CD4-positive, alpha-beta T cell (primary cell): Measurements from ENCODE around the gene HSPB2. TPM values are rescaled to one million over a fixed set of nuclear protein-coding genes. Genes with fewer than 3 reads are reported as not detected.
A peak's percentile ranks its signal among the peaks of the same experiment; 100 is the strongest.

Source experiments
- ATAC-seq: fragments of 200-7000 bp; cut with Tn5 transposase; one replicate; pipeline ENCODE4 v1.10.0; 2022; ENCODE audit warnings: mild to moderate bottlenecking; ENCODE audit not compliant: poor library complexity
- CTCF ChIA-PET: fragments of 350-600 bp; sonication (Branson Sonifier 250); formaldehyde crosslinking; loops from one replicate; lab custom pipeline; 2021; ENCODE audit warnings: antibody characterized with exemption, inconsistent platforms; lab: Charles Lee
- POLR2A ChIA-PET: fragments of 350-600 bp; sonication (Branson Sonifier 250); formaldehyde crosslinking; loops from one replicate; lab custom pipeline; 2021; ENCODE audit warnings: antibody characterized with exemption, inconsistent platforms; lab: Charles Lee
- DNase-seq, 14 experiments: peaks; one replicate each; pipeline ENCODE4 v3.0.0-alpha.2; 2013 to 2020; ENCODE audit warnings: mixed read lengths in 2 of 14
- H3K27ac ChIP-seq, 2 donors: one replicate each; pipeline versions ENCODE4 v1.5.1 to v1.7.0; 2013; ENCODE audit warnings: low read length in 2 of 2, low read depth in 1 of 2, mild to moderate bottlenecking in 1 of 2
- H3K27me3 ChIP-seq, 2 experiments: 1 replicate in 1 of 2; 2 replicates in 1 of 2; pipeline versions ENCODE4 v1.6.1 to v1.7.0; 2013; ENCODE audit warnings: low read length in 2 of 2, control low read depth in 1 of 2, mild to moderate bottlenecking in 1 of 2, moderate library complexity in 1 of 2; ENCODE audit not compliant: insufficient read depth in 2 of 2, control insufficient read depth in 1 of 2
- H3K36me3 ChIP-seq: one replicate; pipeline ENCODE4 v1.6.1; 2013; ENCODE audit warnings: low read length, control low read depth; ENCODE audit not compliant: insufficient read depth
- H3K4me1 ChIP-seq: one replicate; pipeline ENCODE4 v1.6.1; 2013; ENCODE audit warnings: low read length, control low read depth; ENCODE audit not compliant: insufficient read depth
- H3K4me3 ChIP-seq: one replicate; pipeline ENCODE4 v1.5.1; 2013; ENCODE audit warnings: mild to moderate bottlenecking, low read length, moderate library complexity
- H3K9me3 ChIP-seq, 2 experiments: 1 replicate in 1 of 2; 2 replicates in 1 of 2; pipeline versions ENCODE4 v1.6.1 to v1.7.0; 2013; ENCODE audit warnings: low read length in 2 of 2, mild to moderate bottlenecking in 2 of 2, control low read depth in 1 of 2, moderate library complexity in 1 of 2; ENCODE audit not compliant: control insufficient read depth in 1 of 2, insufficient read depth in 1 of 2
- H3K27ac Mint-ChIP-seq: one replicate; pipeline ENCODE4 v1.8.0; 2020; ENCODE audit warnings: mixed read lengths
- H3K27me3 Mint-ChIP-seq: one replicate; pipeline ENCODE4 v1.8.0; 2021; ENCODE audit warnings: mixed read lengths
- H3K36me3 Mint-ChIP-seq: one replicate; pipeline ENCODE4 v1.8.0; 2021; ENCODE audit warnings: low read depth, mixed read lengths
- H3K4me1 Mint-ChIP-seq: one replicate; pipeline ENCODE4 v1.8.0; 2021; ENCODE audit warnings: low read depth, mixed read lengths
- H3K4me3 Mint-ChIP-seq: one replicate; pipeline ENCODE4 v1.8.0; 2020; ENCODE audit warnings: mild to moderate bottlenecking, mixed read lengths
- H3K9me3 Mint-ChIP-seq: one replicate; pipeline ENCODE4 v1.8.0; 2020; ENCODE audit warnings: mixed read lengths
- intact Hi-C, 2 experiments: fragments of 100-400 bp; cut with DNase I in 1 of 2; cut with micrococcal nuclease in 1 of 2; formaldehyde crosslinking; loops; one replicate each; pipeline versions ENCODE4 v1.15.1 to v1.9.0; 2023 to 2025; cut with DNase I, micrococcal nuclease
- total RNA-seq, 174 experiments: library from RNA in 2 of 174; stranded (reverse) in 2 of 174; gene quantifications; one replicate each; pipeline ENCODE4 v1.2.3 and lab custom pipeline; 2021 to 2026
- TF ChIP-seq, protein P1 (sequence below): fragments of 200-600 bp; IDR thresholded peaks from one replicate; pipeline ENCODE4 v1.8.0; 2022; ENCODE audit warnings: antibody characterized with exemption, mild to moderate bottlenecking

The HSPB2 gene
- total RNA-seq, 2 experiments from 2014 or later, result not detected

DNA sequence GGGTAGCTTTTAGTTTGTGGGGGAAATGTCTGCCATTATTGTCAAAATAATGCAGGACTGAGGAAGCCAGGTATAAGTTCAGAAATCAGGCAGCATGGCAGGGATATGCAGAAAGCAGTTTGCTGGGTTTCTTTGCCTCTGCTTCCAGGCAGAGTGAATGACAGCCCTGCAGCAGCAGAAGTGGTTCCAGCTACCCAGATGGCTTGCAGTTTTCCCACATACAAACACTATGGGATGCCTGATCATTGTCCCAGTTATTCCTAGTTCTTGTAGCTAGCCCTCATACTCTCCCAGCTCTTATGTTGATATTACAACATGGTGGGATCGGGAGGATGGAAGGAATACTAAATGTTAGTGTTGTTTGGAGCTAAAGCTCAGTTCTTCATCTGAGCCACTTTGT is 21.8 kb downstream of the HSPB2 start:
- DNase-seq (no peak), ATAC-seq (no peak)
- H3K4me3 ChIP-seq, result no peak overlapping the region
- no peaks in the 10 kb centered on the region for H3K27me3 Mint-ChIP-seq
- H3K9me3 ChIP-seq, result no peaks in the 10 kb centered on the region
- no peak overlapping the region for H3K27ac ChIP-seq
- no peak overlapping the region for H3K27ac Mint-ChIP-seq
- H3K36me3 ChIP-seq, result no peaks in the 10 kb centered on the region
- peaks cover 41% of the 10 kb centered on the region for H3K4me1 Mint-ChIP-seq
- H3K4me1 ChIP-seq, result peaks cover 34% of the 10 kb centered on the region
- TF ChIP-seq, protein P1, sequence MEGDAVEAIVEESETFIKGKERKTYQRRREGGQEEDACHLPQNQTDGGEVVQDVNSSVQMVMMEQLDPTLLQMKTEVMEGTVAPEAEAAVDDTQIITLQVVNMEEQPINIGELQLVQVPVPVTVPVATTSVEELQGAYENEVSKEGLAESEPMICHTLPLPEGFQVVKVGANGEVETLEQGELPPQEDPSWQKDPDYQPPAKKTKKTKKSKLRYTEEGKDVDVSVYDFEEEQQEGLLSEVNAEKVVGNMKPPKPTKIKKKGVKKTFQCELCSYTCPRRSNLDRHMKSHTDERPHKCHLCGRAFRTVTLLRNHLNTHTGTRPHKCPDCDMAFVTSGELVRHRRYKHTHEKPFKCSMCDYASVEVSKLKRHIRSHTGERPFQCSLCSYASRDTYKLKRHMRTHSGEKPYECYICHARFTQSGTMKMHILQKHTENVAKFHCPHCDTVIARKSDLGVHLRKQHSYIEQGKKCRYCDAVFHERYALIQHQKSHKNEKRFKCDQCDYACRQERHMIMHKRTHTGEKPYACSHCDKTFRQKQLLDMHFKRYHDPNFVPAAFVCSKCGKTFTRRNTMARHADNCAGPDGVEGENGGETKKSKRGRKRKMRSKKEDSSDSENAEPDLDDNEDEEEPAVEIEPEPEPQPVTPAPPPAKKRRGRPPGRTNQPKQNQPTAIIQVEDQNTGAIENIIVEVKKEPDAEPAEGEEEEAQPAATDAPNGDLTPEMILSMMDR, result no peak
- ChIA-PET CTCF (interaction anchor here (1.0 kb wide), 1 partner anchor 47 kb away, joined by 3 read pairs; no protein-coding TSS in a partner anchor), POLR2A (no interaction called here)
- H3K27me3 ChIP-seq, result no peaks in the 10 kb centered on the region
- intact Hi-C loops, result no loop called here
- H3K36me3 Mint-ChIP-seq, result no peaks in the 10 kb centered on the region
- H3K4me3 Mint-ChIP-seq, result no peak overlapping the region
- H3K9me3 Mint-ChIP-seq, result no peaks in the 10 kb centered on the region

DNA sequence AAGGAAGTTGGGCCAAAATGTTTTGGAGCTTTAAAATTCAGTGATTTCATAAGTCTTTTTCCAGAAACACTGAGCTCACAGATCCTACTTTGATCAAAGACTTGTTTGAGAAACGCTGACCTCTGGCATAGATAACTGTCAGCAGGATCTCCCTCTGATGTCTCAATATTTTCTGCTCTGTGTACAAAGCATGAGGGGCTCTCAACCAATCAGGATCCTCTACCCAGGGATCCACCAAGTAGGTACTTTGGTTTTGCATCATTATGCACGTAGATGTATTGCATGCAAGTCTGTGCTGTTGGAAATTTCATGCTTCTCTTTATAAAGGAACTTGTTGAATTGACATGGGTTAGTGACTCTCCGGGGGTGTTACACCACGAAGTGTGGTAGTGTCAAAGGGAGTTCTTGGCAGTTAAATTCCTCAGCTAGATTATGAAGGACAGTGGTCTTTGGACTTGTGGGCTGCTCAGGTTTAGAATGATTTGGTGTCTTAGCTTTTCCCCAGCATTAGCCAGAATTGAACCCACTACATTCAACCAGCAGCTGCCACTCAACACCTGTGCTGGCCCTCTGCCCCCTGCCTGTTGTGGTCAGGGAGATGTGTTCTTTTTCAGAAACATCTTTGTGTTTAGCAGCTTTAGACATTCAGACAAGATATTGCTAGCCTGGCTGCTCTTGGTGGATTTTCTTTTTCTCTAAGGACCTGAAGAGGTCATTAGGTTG is 22.9 kb downstream of the HSPB2 start:
- Histone ChIP-seq H3K9me3 (no peaks in the 10 kb centered on the region), H3K36me3 (no peaks in the 10 kb centered on the region), H3K4me3 (no peak overlapping the region), H3K4me1 (peaks cover 34% of the 10 kb centered on the region), H3K27ac (no peak overlapping the region), H3K27me3 (no peaks in the 10 kb centered on the region)
- Mint-ChIP-seq H3K27ac (peak overlapping the region; percentile 44), H3K9me3 (no peaks in the 10 kb centered on the region), H3K27me3 (no peaks in the 10 kb centered on the region), H3K36me3 (no peaks in the 10 kb centered on the region), H3K4me3 (peak overlapping the region; percentile 85), H3K4me1 (peaks cover 43% of the 10 kb centered on the region)
- no peak for DNase-seq
- TF ChIP-seq, protein P1, result no peak
- POLR2A ChIA-PET, result interaction anchor here (0.6 to 4.8 kb wide), 3 partner anchors 9 to 179 kb away, joined by 3 to 49 read pairs (median 3); no protein-coding TSS in a partner anchor
- CTCF ChIA-PET, result no interaction called here
- intact Hi-C loops, result loop anchor here in 1 of 2 experiments (5.0 kb wide), 1 partner anchor 87 kb away; no protein-coding TSS in a partner anchor
- ATAC-seq, result no peak

DNA sequence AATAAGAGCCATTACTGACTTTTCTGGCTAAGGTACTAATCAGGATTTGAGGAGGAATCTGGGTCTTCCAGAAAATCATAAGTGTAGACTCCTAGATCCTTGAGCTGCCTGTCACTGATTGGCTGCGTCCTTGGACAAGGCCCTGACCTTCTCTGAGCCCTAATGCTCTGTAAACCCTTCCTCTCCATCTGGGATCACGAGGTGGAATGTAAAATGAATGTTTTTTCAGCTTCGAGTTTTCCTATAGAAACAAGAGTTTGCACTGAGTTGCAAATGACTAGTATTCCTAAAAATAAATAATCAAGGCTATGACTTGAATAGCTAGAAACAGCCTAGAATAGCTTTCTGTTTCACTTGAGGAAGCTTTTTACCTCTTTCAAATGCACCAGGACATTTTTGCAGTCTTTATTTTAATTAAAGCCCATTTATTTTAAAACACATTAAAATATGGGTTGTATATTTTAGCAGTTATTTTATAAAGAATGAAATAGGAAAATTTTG is 23.6 kb downstream of the HSPB2 start:
- H3K36me3 Mint-ChIP-seq, result no peaks in the 10 kb centered on the region
- ChIA-PET POLR2A (interaction anchor here (0.8 to 4.8 kb wide), 2 partner anchors 9 to 178 kb away, joined by 3 to 49 read pairs; no protein-coding TSS in a partner anchor), CTCF (no interaction called here)
- Histone ChIP-seq H3K27me3 (no peaks in the 10 kb centered on the region), H3K4me1 (peaks cover 34% of the 10 kb centered on the region), H3K36me3 (no peaks in the 10 kb centered on the region), H3K9me3 (no peaks in the 10 kb centered on the region), H3K27ac (no peak overlapping the region), H3K4me3 (no peak overlapping the region)
- H3K27ac Mint-ChIP-seq, result peak overlapping the region; percentile 84
- intact Hi-C loops, result loop anchor here in 1 of 2 experiments (5.0 kb wide), 1 partner anchor 86 kb away; no protein-coding TSS in a partner anchor
- ATAC-seq, result no peak
- H3K27me3 Mint-ChIP-seq, result no peaks in the 10 kb centered on the region
- DNase-seq, result no peak
- H3K4me3 Mint-ChIP-seq, result peak overlapping the region; percentile 85
- no peaks in the 10 kb centered on the region for H3K9me3 Mint-ChIP-seq
- TF ChIP-seq, protein P1, result no peak
- H3K4me1 Mint-ChIP-seq, result peaks cover 43% of the 10 kb centered on the region
